GM10266 (cell line): Measurements from ENCODE around the gene ERG.

ENCODE experiments used
- DNase-seq: peaks from one replicate; pipeline ENCODE4 v3.0.0; 2012; ENCODE audit errors: extremely low spot score
- TF ChIP-seq, protein P1 (sequence below): IDR thresholded peaks from 2 replicates; pipeline ENCODE4 v1.5.1; 2012; ENCODE audit warnings: mild to moderate bottlenecking, low read depth; ENCODE audit not compliant: control insufficient read depth, insufficient read depth; ENCODE audit errors: missing control alignments

Gene ERG

DNA sequence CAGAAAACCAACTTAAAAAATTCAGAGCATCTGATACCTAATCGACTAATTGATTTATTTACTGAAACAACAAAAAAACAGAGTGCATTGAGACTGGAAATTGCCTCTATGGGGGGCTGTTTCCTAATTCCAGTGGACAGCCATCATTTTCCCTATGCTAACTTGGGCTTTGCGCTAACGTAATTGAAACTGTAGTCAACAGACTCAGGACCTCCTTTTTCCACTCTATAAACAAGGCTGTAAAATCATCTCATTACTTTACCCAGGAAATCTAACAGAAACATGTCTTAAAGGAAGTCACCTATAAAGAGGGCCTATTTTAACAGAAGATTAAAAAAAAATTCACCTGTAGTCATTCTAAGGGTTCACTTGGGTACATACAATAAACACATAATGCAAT is 2.1 kb downstream of the ERG start:
- no peak for DNase-seq
- TF ChIP-seq, protein P1, sequence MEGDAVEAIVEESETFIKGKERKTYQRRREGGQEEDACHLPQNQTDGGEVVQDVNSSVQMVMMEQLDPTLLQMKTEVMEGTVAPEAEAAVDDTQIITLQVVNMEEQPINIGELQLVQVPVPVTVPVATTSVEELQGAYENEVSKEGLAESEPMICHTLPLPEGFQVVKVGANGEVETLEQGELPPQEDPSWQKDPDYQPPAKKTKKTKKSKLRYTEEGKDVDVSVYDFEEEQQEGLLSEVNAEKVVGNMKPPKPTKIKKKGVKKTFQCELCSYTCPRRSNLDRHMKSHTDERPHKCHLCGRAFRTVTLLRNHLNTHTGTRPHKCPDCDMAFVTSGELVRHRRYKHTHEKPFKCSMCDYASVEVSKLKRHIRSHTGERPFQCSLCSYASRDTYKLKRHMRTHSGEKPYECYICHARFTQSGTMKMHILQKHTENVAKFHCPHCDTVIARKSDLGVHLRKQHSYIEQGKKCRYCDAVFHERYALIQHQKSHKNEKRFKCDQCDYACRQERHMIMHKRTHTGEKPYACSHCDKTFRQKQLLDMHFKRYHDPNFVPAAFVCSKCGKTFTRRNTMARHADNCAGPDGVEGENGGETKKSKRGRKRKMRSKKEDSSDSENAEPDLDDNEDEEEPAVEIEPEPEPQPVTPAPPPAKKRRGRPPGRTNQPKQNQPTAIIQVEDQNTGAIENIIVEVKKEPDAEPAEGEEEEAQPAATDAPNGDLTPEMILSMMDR: no peak

GRCh38 chr21:38495696-38496095 is 2.6 kb downstream of the ERG start:
- no peak for DNase-seq
- TF ChIP-seq, protein P1: no peak

GRCh38 chr21:38495242-38495641 is 3.0 kb downstream of the ERG start:
- DNase-seq: no peak
- TF ChIP-seq, protein P1: no peak

DNA sequence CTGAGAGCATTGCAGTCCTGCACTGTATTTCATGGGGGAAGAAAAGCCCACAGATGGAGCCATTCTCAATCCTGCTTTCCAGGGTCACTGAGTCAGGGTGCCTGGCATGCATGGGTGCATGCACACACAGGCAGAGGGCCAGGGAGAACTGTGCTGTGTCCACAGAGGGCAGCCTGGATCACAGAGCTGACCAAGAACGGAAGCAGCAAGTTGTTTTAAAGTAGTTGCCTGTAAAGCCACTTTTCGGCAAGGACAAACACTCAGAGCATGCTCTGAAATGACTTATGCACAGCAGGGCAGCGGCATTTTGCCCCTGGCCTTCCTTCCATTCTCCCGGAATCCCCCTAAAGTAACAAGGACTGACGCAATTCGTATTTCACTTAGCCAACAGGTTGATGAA is 3.6 kb downstream of the ERG start:
- no peak for DNase-seq
- TF ChIP-seq, protein P1: no peak

- no peak for DNase-seq
- TF ChIP-seq, protein P1: no peak
These were observed 4.0 kb downstream of the ERG start for GRCh38 chr21:38494251-38494642.

GRCh38 chr21:38493549-38494250 is 4.6 kb downstream of the ERG start:
- DNase-seq: no peak
- TF ChIP-seq, protein P1: no peak

DNA sequence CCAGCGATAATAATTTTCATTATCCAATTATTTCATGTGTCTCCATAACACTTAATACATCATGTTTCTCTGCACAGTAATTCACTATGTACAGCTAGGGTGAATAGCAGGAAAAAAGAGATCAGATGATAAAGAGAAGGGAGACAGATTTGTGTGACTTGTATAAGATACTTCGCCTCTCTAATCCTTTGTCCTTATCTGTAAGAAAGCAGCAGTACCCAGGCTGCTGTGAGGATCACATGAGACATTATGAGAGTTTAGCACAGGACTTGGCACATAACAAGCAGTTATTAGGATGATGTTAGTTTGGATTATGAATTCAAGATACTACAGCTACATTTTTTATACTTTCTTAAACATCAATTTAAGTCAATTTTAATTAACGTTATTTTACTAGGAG is 6.3 kb downstream of the ERG start:
- no peak for DNase-seq
- TF ChIP-seq, protein P1: no peak
